ENCODE results near the gene HRK. TPM values are rescaled to one million over a fixed set of nuclear protein-coding genes. Genes with fewer than 3 reads are reported as not detected.

Gene HRK
- total RNA-seq, 1 experiment from 2014 or later, result 0.44 TPM

DNA sequence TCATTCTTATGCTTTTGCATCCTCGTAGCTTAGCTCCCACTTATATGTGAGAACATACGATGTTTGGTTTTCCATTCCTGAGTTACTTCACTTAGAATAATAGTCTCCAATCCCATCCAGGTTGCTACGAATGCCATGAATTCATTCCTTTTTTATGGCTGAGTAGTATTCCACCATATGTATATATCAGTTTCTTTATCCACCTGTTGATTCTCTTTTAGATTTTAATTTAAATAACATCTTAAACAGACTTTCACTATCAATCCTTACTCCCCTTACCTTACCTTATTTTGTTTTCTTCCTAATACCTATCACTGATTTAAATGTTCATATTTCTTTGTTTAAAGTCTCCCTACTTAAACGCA, 29.0 kb upstream of the HRK start:
- no TSS peak for BruUV-seq (replicated peaks)
- peak overlapping the region; percentile 93 for H3K27ac ChIP-seq (ENCODE audit: low read length)
- no peaks in the 10 kb centered on the region; the same call in 1 of the 2 replicates for H3K36me3 ChIP-seq (ENCODE audit: control insufficient read depth, insufficient read depth, low read length)
- H3K9me3 ChIP-seq (ENCODE audit: control insufficient read depth, insufficient read depth, low read depth, low read length), result no peaks in the 10 kb centered on the region
- DNase-seq (ENCODE audit: low read depth, low spot score) (no peak), ATAC-seq (no peak)
- H3K4me1 ChIP-seq (ENCODE audit: control insufficient read depth, insufficient read depth, low read length), result peaks cover 6% of the 10 kb centered on the region
- H3K4me3 ChIP-seq (ENCODE audit: low read depth in 2 of 2, low read length in 2 of 2), result peak overlapping the region; percentile 76 to 82
- no peak for TF ChIP-seq POLR2AphosphoS5 (IDR thresholded peaks at IDR 0.05; ENCODE audit: low read depth, low read length)
- TF ChIP-seq, protein P1, sequence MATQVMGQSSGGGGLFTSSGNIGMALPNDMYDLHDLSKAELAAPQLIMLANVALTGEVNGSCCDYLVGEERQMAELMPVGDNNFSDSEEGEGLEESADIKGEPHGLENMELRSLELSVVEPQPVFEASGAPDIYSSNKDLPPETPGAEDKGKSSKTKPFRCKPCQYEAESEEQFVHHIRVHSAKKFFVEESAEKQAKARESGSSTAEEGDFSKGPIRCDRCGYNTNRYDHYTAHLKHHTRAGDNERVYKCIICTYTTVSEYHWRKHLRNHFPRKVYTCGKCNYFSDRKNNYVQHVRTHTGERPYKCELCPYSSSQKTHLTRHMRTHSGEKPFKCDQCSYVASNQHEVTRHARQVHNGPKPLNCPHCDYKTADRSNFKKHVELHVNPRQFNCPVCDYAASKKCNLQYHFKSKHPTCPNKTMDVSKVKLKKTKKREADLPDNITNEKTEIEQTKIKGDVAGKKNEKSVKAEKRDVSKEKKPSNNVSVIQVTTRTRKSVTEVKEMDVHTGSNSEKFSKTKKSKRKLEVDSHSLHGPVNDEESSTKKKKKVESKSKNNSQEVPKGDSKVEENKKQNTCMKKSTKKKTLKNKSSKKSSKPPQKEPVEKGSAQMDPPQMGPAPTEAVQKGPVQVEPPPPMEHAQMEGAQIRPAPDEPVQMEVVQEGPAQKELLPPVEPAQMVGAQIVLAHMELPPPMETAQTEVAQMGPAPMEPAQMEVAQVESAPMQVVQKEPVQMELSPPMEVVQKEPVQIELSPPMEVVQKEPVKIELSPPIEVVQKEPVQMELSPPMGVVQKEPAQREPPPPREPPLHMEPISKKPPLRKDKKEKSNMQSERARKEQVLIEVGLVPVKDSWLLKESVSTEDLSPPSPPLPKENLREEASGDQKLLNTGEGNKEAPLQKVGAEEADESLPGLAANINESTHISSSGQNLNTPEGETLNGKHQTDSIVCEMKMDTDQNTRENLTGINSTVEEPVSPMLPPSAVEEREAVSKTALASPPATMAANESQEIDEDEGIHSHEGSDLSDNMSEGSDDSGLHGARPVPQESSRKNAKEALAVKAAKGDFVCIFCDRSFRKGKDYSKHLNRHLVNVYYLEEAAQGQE (IDR thresholded peaks at IDR 0.05; ENCODE audit: insufficient read depth in 1 of 2, low read depth in 2 of 2, low read length in 1 of 2), result no peak
- TF ChIP-seq SIN3A (IDR thresholded peaks at IDR 0.05; ENCODE audit: borderline replicate concordance, insufficient read depth, low read depth, low read length), result no peak
- no peak for TF ChIP-seq TCF7L2 (IDR thresholded peaks at IDR 0.05; ENCODE audit: low read depth, low read length)
- TF ChIP-seq, protein P2, sequence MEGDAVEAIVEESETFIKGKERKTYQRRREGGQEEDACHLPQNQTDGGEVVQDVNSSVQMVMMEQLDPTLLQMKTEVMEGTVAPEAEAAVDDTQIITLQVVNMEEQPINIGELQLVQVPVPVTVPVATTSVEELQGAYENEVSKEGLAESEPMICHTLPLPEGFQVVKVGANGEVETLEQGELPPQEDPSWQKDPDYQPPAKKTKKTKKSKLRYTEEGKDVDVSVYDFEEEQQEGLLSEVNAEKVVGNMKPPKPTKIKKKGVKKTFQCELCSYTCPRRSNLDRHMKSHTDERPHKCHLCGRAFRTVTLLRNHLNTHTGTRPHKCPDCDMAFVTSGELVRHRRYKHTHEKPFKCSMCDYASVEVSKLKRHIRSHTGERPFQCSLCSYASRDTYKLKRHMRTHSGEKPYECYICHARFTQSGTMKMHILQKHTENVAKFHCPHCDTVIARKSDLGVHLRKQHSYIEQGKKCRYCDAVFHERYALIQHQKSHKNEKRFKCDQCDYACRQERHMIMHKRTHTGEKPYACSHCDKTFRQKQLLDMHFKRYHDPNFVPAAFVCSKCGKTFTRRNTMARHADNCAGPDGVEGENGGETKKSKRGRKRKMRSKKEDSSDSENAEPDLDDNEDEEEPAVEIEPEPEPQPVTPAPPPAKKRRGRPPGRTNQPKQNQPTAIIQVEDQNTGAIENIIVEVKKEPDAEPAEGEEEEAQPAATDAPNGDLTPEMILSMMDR (IDR thresholded peaks at IDR 0.05), result no peak
- ChIA-PET CTCF (interaction anchor here (0.6 kb wide), 1 partner anchor 226 kb away, joined by 3 read pairs; no protein-coding TSS in a partner anchor), POLR2A (interaction anchor here (0.5 to 0.7 kb wide), 4 partner anchors 38 to 953 kb away, joined by 4 to 5 read pairs (median 5); no protein-coding TSS in a partner anchor)
- H3K27me3 ChIP-seq (ENCODE audit: control insufficient read depth, insufficient read depth, low read length), result no peaks in the 10 kb centered on the region
- in situ Hi-C loops (cut with HindIII; ENCODE audit: low pct_unique_long_range_greater_than_20kb, low sequenced_read_pairs), result no loop called here
- intact Hi-C loops (cut with micrococcal nuclease; ENCODE audit: unreplicated experiment), result no loop called here

GRCh38 chr12:116906285-116906684, 25.0 kb upstream of the HRK start:
- no peaks in the 10 kb centered on the region for H3K9me3 ChIP-seq (ENCODE audit: control insufficient read depth, insufficient read depth, low read depth, low read length)
- TF ChIP-seq SIN3A (IDR thresholded peaks at IDR 0.05; ENCODE audit: borderline replicate concordance, insufficient read depth, low read depth, low read length) (no peak), TCF7L2 (IDR thresholded peaks at IDR 0.05; ENCODE audit: low read depth, low read length) (no peak), POLR2AphosphoS5 (IDR thresholded peaks at IDR 0.05; ENCODE audit: low read depth, low read length) (no peak)
- TF ChIP-seq, protein P2 (IDR thresholded peaks at IDR 0.05), result no peak
- TF ChIP-seq, protein P1 (IDR thresholded peaks at IDR 0.05; ENCODE audit: insufficient read depth in 1 of 2, low read depth in 2 of 2, low read length in 1 of 2), result no peak
- ATAC-seq (no peak), DNase-seq (ENCODE audit: low read depth, low spot score) (no peak)
- ChIA-PET POLR2A (no interaction called here), CTCF (no interaction called here)
- H3K4me3 ChIP-seq (ENCODE audit: low read depth in 2 of 2, low read length in 2 of 2), result no peak overlapping the region
- H3K4me1 ChIP-seq (ENCODE audit: control insufficient read depth, insufficient read depth, low read length), result no peaks in the 10 kb centered on the region
- no peak overlapping the region for H3K27ac ChIP-seq (ENCODE audit: low read length)
- H3K27me3 ChIP-seq (ENCODE audit: control insufficient read depth, insufficient read depth, low read length), result 0 out of 2 replicates have a peak, but pooled peaks cover 5% of the 10 kb centered on the region
- in situ Hi-C loops (cut with HindIII; ENCODE audit: low pct_unique_long_range_greater_than_20kb, low sequenced_read_pairs) (no loop called here), intact Hi-C loops (cut with micrococcal nuclease; ENCODE audit: unreplicated experiment) (no loop called here)
- no peaks in the 10 kb centered on the region for H3K36me3 ChIP-seq (ENCODE audit: control insufficient read depth, insufficient read depth, low read length)
- BruUV-seq (replicated peaks), result no TSS peak
